KBM-7 (cell line): Measurements from ENCODE around the gene CHST13.

ENCODE experiments used
- DNase-seq: peaks from one replicate; pipeline ENCODE4 v3.0.0-alpha.2; 2015
- in situ Hi-C: fragments of 300-500 bp; cut with MboI; formaldehyde crosslinking; loops from 2 replicates; pipeline ENCODE4 v1.14.3; 2020; ENCODE audit warnings: low sequenced_read_pairs, low pct_unique_long_range_greater_than_20kb, mixed read lengths

CHST13 gene

DNA sequence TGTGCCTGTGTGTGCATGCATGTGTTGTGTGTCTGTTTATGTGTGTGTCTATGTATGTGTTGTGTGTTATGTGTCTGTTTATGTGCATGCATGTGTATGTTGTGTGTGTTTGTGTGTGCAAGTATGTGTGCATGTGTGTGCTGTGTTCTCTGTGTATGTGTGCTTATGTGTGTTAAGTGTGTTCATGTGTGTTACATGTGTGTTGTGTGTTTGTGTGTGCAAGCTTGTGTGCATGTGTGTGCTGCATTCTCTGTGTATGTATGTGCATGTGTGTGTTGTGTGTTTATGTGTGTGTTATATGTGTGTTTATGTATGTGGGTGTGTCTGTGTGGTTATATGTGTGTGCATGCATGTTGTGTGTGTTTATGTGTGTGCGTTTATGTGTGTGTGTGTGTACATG lies 21.3 kb upstream of the CHST13 start:
- no peak for DNase-seq
- in situ Hi-C loops, result no loop called here

DNA sequence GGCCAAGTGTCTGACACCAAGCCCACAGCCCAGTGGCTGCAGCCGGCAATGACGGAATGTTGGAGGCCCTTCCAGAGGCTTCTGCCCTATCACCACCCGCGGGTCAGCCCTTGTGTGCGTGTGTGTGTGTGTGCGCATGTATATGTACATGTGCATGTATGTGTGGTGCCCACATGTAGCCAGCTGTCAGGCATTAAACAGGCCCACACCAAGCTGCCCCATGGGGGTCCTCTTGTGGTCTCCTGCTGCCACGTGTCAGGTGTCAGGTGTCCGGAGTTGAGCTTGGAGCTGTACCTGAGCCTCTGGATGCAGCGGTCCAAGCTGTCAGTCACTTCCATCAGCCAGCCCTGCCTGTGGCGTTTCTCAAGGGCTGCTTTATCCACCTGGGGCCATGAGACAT lies 20.3 kb upstream of the CHST13 start:
- in situ Hi-C loops, result no loop called here
- DNase-seq, result no peak

- in situ Hi-C loops, result no loop called here
- no peak for DNase-seq
Observed at GRCh38 chr3:126507886-126508285, 16.1 kb upstream of the CHST13 start.

GRCh38 chr3:126508564-126508964 lies 15.4 kb upstream of the CHST13 start:
- in situ Hi-C loops, result no loop called here
- DNase-seq, result no peak

DNA sequence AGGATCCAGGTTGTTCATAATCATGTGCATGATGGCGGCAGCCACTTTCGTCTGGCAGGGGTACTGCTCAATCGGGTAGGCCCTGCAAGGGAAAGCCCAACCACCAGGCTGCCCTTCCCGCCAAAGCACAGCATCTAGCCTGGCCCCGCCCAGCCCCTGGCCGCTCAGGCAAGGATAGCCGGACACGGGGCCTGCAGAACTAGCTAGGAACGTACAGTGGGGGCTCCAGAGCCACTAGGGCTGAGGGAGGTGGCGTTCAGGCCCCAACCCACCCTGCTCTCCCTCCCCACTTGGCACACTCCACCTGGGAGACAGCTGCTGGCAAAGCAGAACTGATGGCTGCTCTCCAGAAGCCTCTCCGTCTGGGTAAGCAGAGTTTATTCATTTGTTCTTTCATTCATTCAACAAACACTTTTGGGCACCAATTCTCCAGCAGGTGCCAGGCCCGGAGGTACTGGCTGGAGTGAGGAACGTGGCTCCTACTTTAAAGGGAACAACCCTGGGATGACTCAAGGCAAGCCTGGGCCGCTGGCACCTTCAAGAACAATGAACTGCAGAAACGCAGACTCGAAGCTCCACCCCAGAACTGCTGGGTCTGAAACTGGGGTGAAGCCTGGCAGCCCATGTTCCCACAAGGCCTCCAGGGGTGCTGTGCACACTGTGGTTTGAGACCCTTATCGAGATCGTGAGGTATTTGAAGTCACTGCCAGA lies 14.2 kb upstream of the CHST13 start:
- in situ Hi-C loops, result no loop called here
- no peak for DNase-seq

DNA sequence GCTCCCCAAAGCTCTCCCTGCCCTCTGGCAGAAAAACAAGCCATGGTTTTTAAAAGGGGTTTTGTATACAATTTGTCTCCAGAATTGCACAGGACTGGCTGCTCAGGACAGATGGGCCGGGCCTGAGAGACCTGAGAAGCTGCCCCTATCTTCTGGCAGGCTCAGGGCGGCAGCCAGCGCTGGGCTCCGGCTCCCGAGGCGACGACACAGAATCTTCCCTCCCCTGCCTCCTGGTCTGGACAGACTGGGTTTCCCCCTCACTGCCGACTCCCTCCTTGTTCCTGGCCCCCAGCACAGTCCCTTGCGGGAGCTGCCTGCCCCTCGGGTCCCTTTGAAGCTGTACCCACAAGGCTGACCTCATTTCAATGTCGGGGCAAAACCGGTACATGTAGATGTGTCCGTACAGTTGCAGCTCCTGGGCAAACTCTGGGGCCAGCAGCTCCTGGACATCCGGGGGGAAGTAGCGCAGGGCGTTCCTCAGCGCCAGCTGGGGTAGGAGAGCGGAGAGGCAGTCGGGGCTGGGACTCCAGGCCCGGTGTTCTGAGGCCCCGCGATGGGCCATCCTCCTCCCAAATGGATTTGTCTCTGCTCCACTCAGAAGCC lies 13.5 kb upstream of the CHST13 start:
- in situ Hi-C loops, result no loop called here
- no peak for DNase-seq

- in situ Hi-C loops, result no loop called here
- DNase-seq, result no peak
Observed at GRCh38 chr3:126511291-126511690, 12.7 kb upstream of the CHST13 start.

DNA sequence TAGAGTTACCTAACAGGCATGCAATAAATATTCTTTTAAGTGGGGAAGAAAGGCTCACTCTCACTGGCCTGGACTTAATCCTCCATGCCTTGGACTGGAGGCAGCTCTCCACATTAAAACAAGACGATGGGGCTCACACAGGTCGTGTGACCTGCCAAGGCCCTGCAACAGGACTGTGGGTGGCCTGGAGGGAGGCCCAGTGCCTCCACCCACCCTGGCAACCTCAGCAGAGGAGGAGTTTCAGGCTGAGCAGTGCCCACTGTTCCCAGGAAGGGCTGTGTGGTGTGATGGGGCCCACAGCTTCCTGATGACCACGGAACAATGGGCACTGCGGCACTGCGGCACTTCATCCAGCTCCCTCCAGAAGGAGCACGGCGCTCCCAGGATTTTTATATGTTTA lies 11.9 kb upstream of the CHST13 start:
- in situ Hi-C loops, result no loop called here
- no peak for DNase-seq

GRCh38 chr3:126512916-126513650 lies 10.9 kb upstream of the CHST13 start:
- DNase-seq, result no peak
- in situ Hi-C loops, result no loop called here

- in situ Hi-C loops, result no loop called here
- DNase-seq, result no peak
Observed at GRCh38 chr3:126514161-126514560, 9.8 kb upstream of the CHST13 start.

GRCh38 chr3:126515066-126515706 lies 8.8 kb upstream of the CHST13 start:
- in situ Hi-C loops, result no loop called here
- DNase-seq, result no peak

GRCh38 chr3:126516152-126516935 lies 7.6 kb upstream of the CHST13 start:
- in situ Hi-C loops, result no loop called here
- no peak for DNase-seq

GRCh38 chr3:126516936-126517290 lies 7.0 kb upstream of the CHST13 start:
- in situ Hi-C loops, result no loop called here
- DNase-seq, result no peak

DNA sequence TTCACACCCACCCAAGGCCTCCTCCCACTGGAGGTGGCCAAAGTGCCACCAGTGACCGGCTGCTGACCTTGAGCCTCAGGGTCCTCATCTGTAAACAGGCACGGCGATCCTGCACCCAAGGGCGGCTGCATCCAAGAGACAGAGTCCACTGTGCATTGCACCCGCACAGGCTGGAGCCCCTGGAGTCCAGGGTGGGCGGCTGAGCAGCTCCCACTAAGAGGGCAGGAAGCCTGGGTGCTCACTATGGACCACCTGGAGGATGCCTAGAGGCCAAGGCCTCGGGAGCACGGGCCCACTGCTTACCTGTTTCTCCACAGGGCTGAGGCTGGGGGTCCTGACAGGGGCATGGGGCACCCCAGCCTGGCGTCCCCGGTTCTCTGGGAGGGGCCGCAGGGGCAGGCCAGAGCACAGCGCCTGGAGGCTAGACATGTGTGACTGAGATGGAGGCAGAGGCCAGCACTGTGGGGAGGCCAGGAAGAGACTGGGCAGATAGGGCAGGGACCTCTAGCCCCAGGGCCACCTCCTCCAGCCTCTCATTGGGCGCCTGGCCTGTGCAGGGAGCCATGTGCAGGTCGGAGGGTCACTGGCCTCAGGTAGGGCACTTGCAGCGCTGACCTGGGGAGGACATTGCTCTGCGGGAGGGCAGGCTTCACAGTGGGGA lies 6.5 kb upstream of the CHST13 start, which contains the start of gene UROC1:
TSS of gene UROC1 (minus strand) at position 483 of the 661 bp plus-strand sequence. CDS start at position 429, 54 bp downstream.
- in situ Hi-C loops, result no loop called here
- no peak for DNase-seq

DNA sequence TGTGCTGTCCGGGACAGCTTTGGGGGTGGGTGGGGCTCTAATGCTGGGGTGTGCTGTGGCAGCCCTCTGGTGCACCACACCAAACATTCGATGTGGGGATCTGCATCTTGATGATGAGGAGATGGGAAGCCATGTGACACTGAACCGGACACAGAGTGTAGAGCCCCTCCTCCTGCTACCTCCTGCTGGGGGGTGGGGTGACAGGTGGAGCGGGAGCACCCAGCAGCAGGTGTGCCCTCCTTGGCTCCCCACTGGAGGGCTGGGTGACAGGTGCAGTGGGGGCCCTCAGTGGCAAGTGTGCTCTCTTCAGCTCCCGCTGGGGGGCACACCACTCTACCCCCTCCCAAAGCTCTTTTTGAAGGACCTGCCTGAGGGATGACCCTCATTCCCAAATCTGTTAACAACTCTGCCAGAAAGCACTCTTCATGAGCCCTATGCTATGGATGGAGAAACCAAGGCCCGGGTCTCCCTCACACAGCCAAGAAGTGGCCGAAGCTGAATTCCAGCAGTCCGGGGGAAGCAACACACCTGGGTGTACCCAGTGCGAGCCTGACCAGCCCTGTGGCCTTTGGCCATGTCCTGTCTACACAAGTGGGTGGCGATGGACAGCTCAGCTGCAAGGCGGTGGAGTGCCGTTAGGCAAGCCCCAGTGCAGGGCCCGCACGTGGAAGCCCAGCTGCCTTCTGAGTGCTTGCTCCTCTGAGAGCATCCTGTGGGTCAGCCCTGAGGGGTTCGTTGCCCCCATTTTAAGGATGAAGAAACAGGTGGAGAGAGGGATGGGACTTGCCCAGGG lies 5.8 kb upstream of the CHST13 start:
- no peak for DNase-seq
- in situ Hi-C loops, result no loop called here

- in situ Hi-C loops, result no loop called here
- no peak for DNase-seq
Observed at GRCh38 chr3:126518779-126519177, 5.2 kb upstream of the CHST13 start.

DNA sequence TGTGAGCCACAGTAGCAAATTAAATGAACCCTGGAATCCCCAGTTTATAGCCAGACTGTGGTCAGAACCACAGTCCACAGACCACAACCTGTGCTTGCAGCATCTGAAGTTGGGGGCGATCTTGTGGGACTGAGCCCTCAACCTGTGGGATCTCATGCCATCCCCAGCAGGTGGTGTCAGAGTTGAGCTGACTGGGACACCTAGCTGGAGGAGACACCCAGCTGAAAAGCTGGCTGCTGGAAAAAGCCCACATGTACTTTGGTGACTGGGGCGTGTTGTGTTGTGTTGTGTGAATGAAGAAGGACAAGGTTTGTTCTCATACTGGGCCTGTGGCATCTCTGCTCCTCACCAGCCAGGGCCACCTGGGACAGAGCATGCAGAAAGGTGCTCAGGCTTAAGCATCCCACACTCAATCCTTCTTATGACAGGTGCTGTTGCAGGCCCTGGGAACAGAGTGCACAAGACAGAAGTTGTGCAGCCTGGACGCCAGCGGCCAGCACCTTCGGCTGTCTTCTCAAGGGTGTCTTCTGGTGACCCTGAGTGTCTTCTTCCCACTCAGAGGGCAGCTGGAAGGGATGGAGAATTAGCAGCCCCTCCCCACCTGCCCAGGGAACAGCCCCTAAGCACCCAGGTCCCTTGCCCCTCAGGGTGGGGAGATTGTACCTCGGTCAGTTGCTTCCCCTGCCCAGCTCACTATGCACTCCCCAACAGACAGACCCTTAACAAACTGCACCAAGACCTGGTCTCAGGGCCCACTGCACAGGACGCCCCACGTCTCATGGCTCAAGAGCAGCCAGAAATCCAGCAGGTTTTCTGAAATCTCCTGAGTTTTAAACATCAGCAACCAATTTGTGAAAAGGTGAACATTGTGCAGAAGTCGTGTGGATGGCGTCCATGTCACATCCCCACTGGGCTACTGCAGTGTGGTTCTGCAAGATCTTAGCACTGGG lies 4.2 kb upstream of the CHST13 start:
- no peak for DNase-seq
- in situ Hi-C loops, result no loop called here
